Aortic smooth muscle cell (primary cell): ENCODE measurements around the gene ANLN. TPM values are rescaled to one million over a fixed set of nuclear protein-coding genes. Genes with fewer than 3 reads are reported as not detected.

Source experiments
- total RNA-seq: library from RNA; depleted of rRNA; stranded (reverse); fragments of >200 nt; gene quantifications from 2 replicates; pipeline ENCODE4 v1.2.3, GENCODE V29; 2014

ANLN gene, protein sequence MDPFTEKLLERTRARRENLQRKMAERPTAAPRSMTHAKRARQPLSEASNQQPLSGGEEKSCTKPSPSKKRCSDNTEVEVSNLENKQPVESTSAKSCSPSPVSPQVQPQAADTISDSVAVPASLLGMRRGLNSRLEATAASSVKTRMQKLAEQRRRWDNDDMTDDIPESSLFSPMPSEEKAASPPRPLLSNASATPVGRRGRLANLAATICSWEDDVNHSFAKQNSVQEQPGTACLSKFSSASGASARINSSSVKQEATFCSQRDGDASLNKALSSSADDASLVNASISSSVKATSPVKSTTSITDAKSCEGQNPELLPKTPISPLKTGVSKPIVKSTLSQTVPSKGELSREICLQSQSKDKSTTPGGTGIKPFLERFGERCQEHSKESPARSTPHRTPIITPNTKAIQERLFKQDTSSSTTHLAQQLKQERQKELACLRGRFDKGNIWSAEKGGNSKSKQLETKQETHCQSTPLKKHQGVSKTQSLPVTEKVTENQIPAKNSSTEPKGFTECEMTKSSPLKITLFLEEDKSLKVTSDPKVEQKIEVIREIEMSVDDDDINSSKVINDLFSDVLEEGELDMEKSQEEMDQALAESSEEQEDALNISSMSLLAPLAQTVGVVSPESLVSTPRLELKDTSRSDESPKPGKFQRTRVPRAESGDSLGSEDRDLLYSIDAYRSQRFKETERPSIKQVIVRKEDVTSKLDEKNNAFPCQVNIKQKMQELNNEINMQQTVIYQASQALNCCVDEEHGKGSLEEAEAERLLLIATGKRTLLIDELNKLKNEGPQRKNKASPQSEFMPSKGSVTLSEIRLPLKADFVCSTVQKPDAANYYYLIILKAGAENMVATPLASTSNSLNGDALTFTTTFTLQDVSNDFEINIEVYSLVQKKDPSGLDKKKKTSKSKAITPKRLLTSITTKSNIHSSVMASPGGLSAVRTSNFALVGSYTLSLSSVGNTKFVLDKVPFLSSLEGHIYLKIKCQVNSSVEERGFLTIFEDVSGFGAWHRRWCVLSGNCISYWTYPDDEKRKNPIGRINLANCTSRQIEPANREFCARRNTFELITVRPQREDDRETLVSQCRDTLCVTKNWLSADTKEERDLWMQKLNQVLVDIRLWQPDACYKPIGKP
- 61.6 and 80.6 TPM in 2 replicates for total RNA-seq

DNA sequence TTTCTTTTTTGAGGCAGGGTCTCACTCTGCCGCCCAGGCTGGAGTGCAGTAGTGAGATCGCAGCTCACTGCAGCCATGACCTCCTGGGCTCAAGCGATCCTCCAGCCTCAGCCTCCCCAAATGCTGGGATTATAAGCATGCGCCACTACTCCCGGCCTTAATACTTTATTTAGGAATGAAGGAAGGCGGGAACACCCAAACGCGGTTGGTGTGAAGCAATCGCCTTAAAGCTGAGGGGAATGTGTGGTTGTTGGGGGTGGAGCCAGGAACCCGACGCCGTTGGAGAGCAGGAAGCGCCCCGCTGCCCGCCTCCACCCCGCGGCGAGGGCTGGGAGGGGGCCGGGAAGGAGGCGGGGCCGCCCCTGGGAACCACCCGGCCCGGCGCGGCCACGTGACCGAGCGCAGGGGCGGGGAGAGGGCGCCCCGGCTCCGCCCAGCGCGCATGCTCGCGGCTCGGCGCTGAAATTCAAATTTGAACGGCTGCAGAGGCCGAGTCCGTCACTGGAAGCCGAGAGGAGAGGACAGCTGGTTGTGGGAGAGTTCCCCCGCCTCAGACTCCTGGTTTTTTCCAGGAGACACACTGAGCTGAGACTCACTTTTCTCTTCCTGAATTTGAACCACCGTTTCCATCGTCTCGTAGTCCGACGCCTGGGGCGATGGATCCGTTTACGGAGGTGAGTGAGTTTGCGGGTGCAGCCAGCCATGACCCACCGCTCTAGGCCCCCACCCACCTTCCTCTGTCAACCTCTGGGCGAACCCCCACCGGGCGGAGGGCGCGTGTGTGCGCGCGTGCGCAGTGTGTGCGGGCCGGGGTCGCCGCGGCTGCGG is at the start of gene ANLN:
Gene ANLN (plus strand): TSS at position 492 of the 828 bp plus-strand sequence. CDS start 165 bp downstream, at position 657.

Other genes starting within 250 kb of the ANLN start
- 3.2 and 6.9 TPM in 2 replicates for gene EEPD1, start 236.6 kb upstream of the ANLN start, total RNA-seq